ENCODE data around the gene CENPP. TPM values are rescaled to one million over a fixed set of nuclear protein-coding genes. Genes with fewer than 3 reads are reported as not detected.

CENPP gene
- total and polyA plus RNA-seq, 8 donors: 0.46 to 2.7 (median 1.9) TPM

DNA sequence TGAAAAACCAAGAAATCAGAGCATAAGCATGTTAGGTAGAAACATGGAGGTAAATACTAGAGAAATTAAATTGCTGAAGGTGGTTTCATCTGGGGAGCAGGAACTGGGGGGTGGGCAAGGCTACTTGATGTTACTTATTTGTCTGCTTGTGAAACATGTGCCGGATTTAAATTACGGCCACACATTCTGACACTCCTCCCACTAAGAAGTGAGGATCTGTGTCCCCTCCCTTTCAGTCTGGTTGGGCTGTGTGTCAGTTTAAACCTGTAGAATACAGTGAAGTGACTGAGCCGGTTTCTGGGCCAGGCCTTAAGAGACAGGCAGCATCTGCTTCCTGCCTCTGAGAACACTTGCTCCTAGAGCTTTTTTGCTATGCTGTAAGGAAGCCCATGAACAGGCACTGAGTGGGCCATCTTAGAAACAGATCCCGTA, 29.9 kb upstream of the CENPP start:
- FAIRE-seq (no peak), DNase-seq (no peak), ATAC-seq (no peak)
- peaks cover 0 to 38% (median 14%) of the 10 kb centered on the region in 3 donors for H3K36me3 ChIP-seq
- intact Hi-C loops (cut with DNase I): no loop called here
- H3K4me3 ChIP-seq: no peak overlapping the region
- 72 to 79% methylated on average over 4 of the region's 4 CpGs for WGBS, 2 donors
- no peaks in the 10 kb centered on the region for H3K9me3 ChIP-seq
- TF ChIP-seq, protein P1, sequence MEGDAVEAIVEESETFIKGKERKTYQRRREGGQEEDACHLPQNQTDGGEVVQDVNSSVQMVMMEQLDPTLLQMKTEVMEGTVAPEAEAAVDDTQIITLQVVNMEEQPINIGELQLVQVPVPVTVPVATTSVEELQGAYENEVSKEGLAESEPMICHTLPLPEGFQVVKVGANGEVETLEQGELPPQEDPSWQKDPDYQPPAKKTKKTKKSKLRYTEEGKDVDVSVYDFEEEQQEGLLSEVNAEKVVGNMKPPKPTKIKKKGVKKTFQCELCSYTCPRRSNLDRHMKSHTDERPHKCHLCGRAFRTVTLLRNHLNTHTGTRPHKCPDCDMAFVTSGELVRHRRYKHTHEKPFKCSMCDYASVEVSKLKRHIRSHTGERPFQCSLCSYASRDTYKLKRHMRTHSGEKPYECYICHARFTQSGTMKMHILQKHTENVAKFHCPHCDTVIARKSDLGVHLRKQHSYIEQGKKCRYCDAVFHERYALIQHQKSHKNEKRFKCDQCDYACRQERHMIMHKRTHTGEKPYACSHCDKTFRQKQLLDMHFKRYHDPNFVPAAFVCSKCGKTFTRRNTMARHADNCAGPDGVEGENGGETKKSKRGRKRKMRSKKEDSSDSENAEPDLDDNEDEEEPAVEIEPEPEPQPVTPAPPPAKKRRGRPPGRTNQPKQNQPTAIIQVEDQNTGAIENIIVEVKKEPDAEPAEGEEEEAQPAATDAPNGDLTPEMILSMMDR (IDR thresholded peaks at IDR 0.05): no peak
- peaks cover 0 to 18% (median 9%) of the 10 kb centered on the region in 3 donors for H3K4me1 ChIP-seq
- no peak overlapping the region for H3K27ac ChIP-seq
- H3K27me3 ChIP-seq: no peaks in the 10 kb centered on the region

DNA sequence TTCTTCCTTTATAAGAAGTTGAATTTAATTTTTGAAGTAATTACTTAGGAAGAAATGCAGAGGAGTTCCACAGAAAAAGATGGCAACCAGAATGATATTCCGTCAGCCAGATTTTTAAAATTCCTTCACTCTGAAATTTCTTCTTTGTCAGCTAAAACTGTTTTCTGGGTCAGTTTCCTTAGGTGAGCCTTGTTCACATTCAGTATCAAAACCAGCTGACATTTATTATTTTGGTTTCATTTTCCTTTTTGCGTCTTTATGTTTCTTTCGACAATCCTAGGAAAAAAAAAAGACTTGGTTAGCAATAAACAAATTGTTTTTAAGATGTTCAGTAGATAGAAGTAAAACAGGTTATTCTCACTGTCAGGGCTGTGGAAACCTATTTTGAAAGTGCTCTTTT, 28.1 kb upstream of the CENPP start:
- DNase-seq: no peak
- WGBS, 2 donors: 96 to 97% methylated on average over 3 of the region's 3 CpGs

GRCh38 chr9:92298036-92298435, 27.7 kb upstream of the CENPP start:
- Histone ChIP-seq H3K4me3 (no peak overlapping the region), H3K4me1 (peaks cover 0 to 11% (median 0%) of the 10 kb centered on the region in 3 donors), H3K36me3 (peaks cover 0 to 56% (median 14%) of the 10 kb centered on the region in 3 donors), H3K27me3 (no peaks in the 10 kb centered on the region), H3K27ac (no peak overlapping the region), H3K9me3 (no peaks in the 10 kb centered on the region)
- WGBS, 2 donors: 92% methylated on average over 3 of the region's 3 CpGs
- no peak for DNase-seq
- no peak for FAIRE-seq
- ATAC-seq: no peak
- TF ChIP-seq, protein P1 (IDR thresholded peaks at IDR 0.05): no peak
- intact Hi-C loops (cut with DNase I): no loop called here

More for the DNA sequence above, 28.1 kb upstream of the CENPP start:
- no peaks in the 10 kb centered on the region for H3K27me3 ChIP-seq
- H3K27ac ChIP-seq: no peak overlapping the region
- intact Hi-C loops (cut with DNase I): no loop called here
- no peak for FAIRE-seq
- ATAC-seq: no peak
- H3K4me1 ChIP-seq: peaks cover 0 to 12% (median 2%) of the 10 kb centered on the region in 3 donors
- no peaks in the 10 kb centered on the region for H3K9me3 ChIP-seq
- no peak overlapping the region for H3K4me3 ChIP-seq
- H3K36me3 ChIP-seq: peaks cover 0 to 52% (median 14%) of the 10 kb centered on the region in 3 donors
- TF ChIP-seq, protein P1 (IDR thresholded peaks at IDR 0.05): no peak

DNA sequence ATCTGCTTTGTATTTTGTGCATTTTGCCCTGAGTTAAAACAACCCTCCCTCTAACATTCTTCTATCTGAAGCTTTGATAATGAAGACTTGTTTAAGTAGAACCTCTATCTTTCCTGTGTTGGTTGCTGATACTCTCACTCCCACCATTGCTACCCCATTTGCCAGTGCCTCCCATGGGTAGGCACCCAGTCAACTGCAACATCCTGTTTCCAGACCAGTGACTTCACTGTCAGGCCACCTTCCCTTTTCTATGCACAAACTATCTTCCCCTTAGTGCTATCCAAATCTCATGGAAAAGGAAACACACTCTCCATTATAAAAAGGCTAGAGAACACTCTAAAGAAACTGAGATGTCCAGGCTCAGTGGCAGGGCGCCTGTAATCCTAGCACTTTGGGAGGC, 26.6 kb upstream of the CENPP start:
- H3K36me3 ChIP-seq: peaks cover 0 to 67% (median 14%) of the 10 kb centered on the region in 3 donors
- WGBS, 2 donors: 78 to 82% methylated on average over 1 of the region's 1 CpG
- no peak for DNase-seq
- peaks cover 0 to 10% (median 0%) of the 10 kb centered on the region in 3 donors for H3K4me1 ChIP-seq
- intact Hi-C loops (cut with DNase I): no loop called here
- no peak for FAIRE-seq
- H3K4me3 ChIP-seq: no peak overlapping the region
- no peaks in the 10 kb centered on the region for H3K9me3 ChIP-seq
- H3K27ac ChIP-seq: no peak overlapping the region
- H3K27me3 ChIP-seq: no peaks in the 10 kb centered on the region
- TF ChIP-seq, protein P1 (IDR thresholded peaks at IDR 0.05): no peak
- no peak for ATAC-seq

- no peak for DNase-seq
- H3K27me3 ChIP-seq: no peaks in the 10 kb centered on the region
- FAIRE-seq: no peak
- H3K36me3 ChIP-seq: peaks cover 5 to 85% (median 23%) of the 10 kb centered on the region in 3 donors
- no peaks in the 10 kb centered on the region for H3K9me3 ChIP-seq
- H3K4me1 ChIP-seq: no peaks in the 10 kb centered on the region
- no peak overlapping the region for H3K4me3 ChIP-seq
- no peak overlapping the region for H3K27ac ChIP-seq
- TF ChIP-seq, protein P1 (IDR thresholded peaks at IDR 0.05): no peak
- 57 to 64% methylated on average over 1 of the region's 1 CpG for WGBS, 2 donors
- intact Hi-C loops (cut with DNase I): no loop called here
- no peak for ATAC-seq
Measured at GRCh38 chr9:92300936-92301335, 24.8 kb upstream of the CENPP start.
